Fibroblast of skin of left biceps (primary cell): ENCODE results near the gene PTP4A1.
"Not testable (repeated sequence)": the region's sequence is repeated elsewhere in the genome, so short reads cannot be mapped to it uniquely, and the experiment has no call there.

Experiments used
- DNase-seq, 2 experiments: peaks; one replicate each; pipeline ENCODE4 v3.0.0-alpha.2; 2013; ENCODE audit warnings: low read depth in 2 of 2

Gene PTP4A1

DNA sequence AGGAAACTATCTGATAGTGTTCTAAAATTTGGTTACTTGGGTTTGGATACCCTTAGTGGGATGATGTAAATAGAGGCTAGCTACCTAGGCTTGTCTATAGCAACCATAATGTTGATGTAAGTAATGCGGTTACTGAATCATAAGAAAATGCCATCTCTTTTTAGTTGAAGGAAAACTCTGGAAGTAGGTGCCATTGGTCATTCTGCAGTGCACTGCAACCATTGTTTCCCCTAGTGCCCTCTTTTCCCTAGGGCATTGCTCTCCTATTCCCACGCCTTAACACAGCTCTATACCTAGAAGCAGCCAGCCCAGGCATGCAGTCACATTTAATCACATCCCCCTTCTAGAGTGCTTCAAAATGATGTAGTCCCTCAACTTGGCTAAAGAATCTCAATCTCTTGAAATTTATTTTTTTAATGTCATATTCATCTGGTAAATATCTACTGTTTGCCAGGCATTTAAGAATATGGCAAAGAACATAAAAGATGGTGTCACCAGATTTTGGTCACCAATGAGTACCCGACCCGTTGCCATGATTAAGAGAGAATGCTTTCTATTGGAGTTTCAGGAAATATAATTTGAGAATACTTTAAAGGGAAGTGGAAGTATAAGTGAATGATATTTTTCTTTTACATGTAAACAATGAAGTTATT lies 10.4 kb downstream of the PTP4A1 start:
- DNase-seq: no peak

- DNase-seq: no peak
These were observed 11.8 kb downstream of the PTP4A1 start for GRCh38 chr6:63584125-63584514.

DNA sequence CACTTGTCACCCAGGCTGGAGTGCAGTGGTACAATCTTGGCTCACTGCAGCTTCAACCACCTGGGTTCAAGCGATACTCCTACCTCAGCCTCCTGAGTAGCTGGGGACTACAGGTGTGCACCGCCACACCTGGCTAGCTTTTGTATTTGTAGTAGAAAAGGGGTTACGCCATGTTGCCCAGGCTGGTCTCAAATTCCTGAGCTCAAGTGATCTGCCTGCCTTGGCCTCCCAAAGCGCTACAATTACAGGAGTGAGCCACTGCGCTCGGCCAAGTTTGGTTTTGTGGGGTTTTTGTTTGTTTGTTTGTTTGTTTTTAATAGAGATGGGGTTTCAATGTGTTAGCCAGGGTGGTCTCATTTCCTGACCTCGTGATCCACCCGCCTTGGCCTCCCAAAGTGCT lies 12.3 kb downstream of the PTP4A1 start:
- no peak for DNase-seq

GRCh38 chr6:63585652-63586051 lies 13.4 kb downstream of the PTP4A1 start:
- not testable (repeated sequence) for DNase-seq

GRCh38 chr6:63589952-63590411 lies 17.7 kb downstream of the PTP4A1 start:
- no peak for DNase-seq

DNA sequence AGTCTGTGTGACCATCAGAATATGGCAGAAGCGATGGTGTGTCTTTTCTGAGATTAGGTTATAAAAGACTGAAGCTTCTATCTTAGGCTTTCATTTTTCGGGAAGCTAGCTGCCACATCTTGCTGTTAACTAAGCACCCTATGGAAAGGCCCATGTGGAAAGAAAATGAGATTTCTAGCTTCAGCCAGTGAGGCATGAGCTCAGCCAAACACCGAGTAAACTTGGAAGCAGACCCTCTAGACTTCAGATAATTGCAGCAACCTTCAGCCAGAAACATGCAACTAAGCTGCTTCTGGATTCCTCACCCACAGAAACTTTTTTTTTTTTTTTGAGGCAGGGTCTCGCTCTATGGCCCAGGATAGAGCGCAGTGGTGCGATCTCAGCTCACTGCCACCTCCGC lies 20.6 kb downstream of the PTP4A1 start:
- no peak for DNase-seq

GRCh38 chr6:63597141-63598048 lies 25.1 kb downstream of the PTP4A1 start:
- DNase-seq: no peak

DNA sequence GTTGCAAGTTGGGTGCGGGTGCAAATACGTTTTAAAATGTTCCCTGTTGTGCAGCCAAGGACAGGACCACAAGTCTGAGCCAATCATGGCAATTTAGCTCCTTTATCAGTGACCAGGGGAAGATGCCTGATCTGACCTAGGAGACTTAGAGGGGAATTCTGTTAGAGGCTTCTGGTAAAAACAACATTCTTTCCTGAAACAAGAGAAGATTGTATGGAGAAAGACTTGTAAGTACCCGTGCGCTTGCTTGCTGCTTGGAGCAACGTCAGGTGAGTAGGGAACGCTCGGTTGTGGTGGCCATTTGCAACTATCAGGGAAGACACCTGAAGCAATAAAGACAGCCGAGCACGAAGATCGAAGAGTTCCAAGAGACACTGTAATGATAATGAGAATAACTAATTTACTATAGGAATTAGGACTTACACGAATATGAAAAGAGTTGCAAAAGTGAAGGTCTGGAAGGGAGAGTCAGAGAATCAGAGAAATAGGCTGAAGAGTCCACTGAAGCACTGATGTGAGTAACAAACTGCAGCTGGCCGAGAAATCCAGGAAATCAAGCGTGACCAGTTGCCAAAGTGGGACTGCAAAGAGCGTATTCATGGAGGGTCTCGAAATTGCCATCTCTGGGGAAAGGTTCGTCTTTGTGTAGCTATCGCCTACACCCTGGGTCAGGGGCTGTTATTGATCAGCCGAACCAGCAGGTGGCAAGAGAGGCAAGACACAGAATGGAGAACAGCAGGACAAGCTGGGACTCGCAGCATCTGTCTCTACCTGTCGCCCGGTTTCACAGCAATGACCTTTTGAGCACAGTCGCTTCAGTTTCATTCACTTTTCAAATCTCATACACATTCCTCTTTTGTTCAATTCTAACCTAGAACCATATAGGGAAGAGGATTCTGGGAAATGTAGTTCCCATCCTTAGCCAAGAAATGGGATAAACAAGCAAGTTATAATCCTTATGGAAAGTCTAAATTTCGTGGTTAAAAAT lies 26.1 kb downstream of the PTP4A1 start:
- no peak for DNase-seq

DNA sequence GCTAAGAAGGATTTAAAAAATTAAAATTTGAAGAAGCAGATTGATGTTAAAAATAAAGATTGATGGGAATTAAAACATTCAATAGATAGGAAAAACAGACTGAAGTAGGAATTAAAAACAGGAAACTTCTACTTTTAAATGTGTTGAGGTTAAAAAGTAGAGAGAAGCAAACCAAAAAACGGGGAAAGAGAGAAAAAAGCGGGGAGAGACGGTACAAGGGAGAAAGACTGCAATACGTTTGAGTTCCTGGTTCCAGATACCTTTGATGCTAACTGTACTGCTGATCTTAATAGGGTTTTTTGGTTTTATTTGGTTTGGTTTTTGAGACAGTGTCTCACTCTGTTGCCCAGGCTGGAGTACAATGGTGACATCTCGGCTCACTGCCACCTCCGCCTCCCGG lies 27.0 kb downstream of the PTP4A1 start:
- no peak for DNase-seq

GRCh38 chr6:63600136-63600535 lies 27.9 kb downstream of the PTP4A1 start:
- no peak for DNase-seq

DNA sequence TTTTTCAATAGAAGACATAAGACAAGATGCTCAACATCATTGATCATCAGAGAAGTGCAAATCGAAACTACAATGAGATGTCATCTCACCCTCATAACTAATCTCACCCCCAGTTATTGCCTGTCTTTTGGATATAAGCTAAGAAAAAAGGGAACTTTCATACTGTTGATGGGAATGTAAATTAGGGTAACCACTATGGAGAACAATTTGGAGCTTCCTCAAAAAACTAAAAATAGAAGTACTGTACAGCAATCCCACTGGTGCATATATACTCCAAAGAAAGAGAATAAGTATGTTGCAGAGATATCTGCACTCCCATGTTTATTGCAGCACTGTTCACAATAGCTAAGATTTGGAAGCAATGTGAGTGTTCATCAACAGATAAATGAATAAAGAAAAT lies 37.0 kb downstream of the PTP4A1 start:
- DNase-seq: no peak

- no peak for DNase-seq
These were observed 38.7 kb downstream of the PTP4A1 start for GRCh38 chr6:63610944-63611343.

GRCh38 chr6:63611560-63611959 lies 39.3 kb downstream of the PTP4A1 start:
- no peak for DNase-seq

- DNase-seq: no peak
These were observed 43.3 kb downstream of the PTP4A1 start for GRCh38 chr6:63615590-63615989.
